ENCODE results near the gene ST8SIA6.
"Not testable (repeated sequence)": the region's sequence is repeated elsewhere in the genome, so short reads cannot be mapped to it uniquely, and the experiment has no call there.

Gene ST8SIA6, protein sequence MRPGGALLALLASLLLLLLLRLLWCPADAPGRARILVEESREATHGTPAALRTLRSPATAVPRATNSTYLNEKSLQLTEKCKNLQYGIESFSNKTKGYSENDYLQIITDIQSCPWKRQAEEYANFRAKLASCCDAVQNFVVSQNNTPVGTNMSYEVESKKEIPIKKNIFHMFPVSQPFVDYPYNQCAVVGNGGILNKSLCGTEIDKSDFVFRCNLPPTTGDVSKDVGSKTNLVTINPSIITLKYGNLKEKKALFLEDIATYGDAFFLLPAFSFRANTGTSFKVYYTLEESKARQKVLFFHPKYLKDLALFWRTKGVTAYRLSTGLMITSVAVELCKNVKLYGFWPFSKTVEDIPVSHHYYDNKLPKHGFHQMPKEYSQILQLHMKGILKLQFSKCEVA

DNA sequence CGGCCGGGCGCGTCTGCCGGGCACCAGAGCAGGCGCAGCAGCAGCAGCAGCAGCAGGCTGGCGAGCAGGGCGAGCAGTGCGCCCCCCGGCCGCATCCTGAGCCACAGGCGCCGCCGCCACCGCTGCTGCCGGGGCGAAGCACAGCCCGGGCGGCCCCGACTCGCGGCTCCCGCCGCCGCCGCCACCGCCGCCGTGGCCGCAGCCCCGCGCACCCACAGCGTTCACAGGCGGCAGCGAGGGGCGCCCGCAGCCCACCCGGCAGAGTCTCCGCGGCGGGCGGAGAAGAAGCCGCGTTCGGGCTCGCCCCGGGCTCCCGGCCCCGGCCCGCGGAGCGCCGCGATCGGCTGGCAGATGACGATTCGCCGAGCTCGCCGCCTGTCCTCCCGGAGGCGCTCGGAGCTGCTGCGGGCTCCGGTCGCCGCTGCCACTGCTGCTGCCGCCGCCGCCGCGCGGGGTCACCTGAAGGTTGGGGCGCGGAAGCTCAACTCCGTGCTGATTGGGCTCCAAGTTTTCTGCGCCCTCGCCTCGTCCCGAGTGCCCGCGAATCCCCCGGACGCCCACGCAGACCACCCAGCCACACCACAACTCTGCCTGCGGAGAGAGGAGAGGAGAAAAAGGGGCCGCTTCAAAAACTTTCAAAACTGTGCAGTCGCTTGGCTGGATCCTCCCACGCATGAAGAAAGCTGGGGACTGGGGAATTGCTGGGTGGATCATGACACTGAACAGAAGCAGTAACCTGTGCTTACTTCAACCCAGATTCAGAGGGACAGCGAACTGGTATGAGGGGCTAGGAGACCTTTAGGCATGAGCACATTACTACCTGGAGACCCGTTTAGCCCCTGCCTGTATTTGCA is at the start of gene ST8SIA6:
Gene ST8SIA6, minus strand, starts transcription at position 435 of the 854 bp plus-strand sequence. Its CDS starts 340 bp downstream, at position 95.
- no peak for FAIRE-seq

DNA sequence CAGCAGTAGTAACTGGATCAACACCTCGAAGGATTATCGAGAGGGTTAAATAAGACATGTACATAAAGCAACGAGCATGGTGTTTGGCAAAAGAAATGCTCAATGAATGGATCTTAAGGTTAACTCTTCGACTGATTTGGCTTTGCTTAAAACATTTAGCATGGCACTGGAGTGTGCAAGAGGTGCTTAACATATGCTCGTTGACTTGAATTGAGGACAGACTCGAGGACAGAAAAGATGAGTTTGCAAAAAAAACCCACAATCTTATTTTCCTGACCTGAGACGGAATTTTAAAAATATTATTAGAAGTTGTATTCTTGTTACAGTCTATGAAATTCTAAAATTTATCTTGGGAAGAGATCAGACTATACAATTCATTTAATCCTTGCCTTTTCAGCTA is 49.4 kb upstream of the ST8SIA6 start:
- no peak for FAIRE-seq

DNA sequence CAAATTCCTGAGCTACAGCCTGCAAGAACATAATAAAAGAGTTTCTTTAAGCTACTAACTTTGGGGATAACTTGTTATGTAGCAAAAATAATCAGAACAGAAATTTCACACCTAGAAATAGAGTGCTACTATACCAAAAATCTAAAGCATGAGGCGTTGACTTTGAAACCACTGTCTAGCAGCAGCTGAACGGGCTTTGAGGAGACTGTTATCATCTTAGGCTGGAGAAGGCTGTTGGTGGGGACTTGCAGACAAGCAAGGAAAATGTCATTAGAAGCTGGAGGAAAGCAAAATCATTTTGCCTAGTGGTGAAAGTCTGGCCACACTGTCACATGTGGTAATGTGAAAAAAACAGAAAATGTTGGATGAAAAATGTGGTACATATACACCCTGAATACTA is 48.4 kb upstream of the ST8SIA6 start:
- no peak for FAIRE-seq

DNA sequence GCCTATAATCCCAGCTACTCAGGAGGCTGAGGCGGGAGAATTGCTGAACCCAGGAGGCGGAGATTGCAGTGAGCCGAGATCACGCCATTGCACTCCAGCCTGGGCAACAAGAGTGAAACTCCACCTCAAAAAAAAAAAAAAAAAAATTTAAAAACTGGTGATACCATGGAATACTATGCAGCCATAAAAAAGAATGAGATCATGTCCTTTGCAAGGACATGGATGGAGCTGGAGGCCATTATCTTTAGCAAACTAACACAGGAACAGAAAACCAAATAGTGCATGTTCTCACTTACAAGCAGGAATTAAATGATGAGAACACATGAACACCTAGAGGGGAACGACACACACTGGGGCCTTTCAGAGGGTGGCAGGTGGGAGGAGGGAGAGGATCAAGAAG is 44.6 kb upstream of the ST8SIA6 start:
- not testable (repeated sequence) for FAIRE-seq

DNA sequence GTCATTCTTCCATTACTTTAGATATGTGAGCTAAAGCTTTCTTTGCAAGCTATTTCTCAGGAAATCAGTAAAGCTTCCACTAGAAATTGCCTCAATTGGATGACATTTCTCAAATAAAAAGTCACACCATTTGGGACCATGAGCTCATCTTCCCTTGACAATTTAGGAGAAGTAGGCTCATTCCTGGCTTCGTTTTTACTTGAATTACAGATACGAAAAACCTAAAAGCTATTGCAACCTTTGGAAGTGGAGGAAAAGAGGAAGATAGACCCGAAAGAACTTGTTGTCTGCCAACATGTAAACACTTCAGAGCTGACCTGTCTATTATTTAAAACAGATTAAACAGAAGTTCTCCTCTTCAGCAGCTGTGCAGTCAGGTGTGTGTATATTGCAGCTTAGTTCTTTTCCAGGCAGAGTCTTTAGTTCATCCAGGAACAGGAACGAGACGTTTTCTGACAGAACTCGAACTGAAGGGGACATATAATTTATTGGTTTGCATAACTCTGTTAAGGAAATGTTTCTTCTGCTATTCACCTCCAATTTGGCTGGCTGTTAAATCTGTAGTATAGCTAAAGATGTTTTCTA is 43.1 kb upstream of the ST8SIA6 start:
- no peak for FAIRE-seq

DNA sequence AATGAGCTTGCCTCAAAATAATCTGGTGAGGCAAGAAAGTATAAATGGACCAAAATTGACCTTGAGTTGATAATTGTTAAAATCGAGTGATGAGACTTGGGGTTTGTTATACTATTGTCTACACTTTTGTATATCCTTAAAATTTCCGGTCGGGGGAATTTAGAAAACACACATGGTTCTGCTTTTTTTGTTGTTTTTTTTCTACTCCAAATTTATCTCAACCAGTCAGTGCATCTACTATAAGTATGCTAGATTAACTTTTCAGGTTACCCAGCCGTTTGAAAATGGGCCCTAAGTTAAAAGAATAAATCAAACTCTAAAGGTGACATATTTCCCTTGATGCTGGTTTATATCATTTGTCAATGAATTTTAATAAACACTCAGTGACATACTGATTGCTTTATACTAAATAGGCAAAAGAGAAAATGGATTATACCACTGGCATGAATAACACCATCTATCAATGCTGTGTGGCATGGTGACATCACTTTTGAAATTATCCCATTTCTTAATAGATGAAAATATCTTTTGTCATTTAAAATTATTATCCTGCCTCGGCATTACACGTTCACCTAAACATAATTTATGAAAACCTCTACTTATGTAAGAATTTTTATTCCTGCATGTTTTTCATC is 40.3 kb upstream of the ST8SIA6 start:
- no peak for FAIRE-seq

DNA sequence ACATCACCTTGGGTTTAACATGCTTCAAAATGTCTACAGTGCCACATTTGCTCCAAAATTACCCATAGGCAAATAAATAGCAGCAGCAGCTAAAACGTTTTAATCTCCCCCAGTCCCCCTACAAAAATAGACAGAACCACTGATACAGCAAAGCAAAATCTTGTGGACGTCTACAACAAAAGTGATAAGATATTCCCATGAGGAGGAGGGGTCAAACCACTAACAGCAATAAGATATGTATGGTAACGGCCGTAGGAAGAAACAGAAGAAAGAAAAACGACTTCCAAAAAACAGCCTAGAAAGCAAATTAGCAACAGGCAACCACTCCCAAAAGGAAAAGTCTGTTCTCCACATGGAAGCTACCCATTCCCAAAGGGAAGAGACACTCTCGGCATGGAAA is 34.5 kb upstream of the ST8SIA6 start:
- no peak for FAIRE-seq

DNA sequence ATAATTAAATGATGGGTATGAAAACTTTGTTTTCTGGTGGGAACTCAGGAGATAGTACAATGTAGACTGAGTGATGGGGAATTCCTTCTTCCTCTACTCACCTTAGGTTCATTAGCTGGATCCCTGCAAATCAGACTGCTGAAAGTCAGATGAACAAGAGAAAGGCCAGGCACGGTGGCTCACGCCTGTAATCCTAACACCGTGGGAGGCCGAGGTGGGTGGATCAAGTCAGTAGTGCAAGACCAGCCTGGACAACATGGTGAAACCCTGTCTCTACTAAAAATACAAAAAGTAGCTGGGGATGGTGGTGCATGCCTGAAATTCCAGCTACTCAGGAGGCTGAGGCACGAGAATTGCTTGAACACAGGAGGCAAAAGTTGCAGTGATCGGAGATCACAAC is 28.7 kb upstream of the ST8SIA6 start:
- no peak for FAIRE-seq

DNA sequence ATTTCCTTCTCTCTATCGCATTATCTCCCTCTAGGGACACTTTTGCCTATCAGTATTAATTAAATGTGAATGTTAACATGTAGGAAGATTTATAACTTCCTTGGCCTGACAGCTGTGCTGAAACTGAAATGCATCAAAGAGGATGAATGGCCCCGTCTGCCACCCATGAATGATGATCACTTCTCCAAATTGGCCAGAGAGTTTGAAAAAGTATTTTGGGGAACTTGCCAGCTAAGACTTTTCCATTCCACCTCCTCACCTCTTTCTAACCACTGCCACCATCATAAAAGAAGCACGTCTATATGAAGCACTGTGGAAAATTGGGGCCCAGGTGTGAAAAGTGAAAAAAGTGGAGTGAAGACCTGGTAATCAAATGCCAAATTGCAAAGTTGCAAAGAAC is 25.4 kb upstream of the ST8SIA6 start:
- no peak for FAIRE-seq

DNA sequence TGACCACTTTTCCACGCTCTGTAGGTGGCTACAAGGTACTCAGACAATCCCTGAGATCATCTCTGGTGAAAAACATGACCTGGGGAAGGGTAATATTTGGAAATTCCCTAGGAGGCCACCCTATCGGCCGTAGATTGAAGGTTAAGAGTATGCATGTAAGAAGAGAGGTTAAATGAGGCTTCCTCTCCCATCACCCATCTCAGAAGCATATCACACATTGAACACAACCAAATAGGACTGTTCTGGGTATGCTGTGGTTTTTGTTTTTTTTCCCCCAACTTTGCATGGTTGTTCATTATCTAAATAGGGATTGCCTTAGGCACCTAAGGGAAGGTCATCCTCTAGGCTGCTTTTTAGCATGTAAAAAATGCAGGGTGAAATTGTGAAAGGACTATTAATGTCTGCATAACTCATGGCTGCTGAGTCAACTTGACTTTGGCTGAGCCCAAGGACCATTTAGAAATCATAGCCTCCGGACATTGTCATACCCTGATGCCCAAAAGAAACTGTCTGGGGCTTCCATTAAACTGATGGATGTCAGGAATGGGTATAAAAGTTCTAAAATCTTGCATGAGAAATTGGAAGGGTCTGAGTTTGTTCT is 24.7 kb upstream of the ST8SIA6 start:
- FAIRE-seq, result no peak

DNA sequence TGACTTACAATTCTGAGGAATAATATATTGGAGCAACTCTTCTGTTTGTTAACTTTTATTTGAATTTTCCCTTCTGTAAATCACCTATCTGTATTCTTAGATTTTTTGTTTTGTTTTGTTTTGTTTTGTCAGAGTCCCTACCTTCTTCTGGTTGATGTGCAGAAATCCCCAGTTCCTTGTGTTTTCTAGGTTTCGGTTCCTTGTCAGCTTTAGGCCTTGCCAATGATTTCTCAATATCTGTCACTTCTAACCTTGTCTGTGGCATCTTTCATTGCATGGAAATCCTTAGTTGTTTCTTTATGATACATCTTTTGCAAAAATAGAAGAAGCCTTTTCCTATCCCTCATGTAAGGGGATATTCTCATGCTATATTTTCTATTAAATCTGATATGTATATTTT is 21.7 kb upstream of the ST8SIA6 start:
- no peak for FAIRE-seq

DNA sequence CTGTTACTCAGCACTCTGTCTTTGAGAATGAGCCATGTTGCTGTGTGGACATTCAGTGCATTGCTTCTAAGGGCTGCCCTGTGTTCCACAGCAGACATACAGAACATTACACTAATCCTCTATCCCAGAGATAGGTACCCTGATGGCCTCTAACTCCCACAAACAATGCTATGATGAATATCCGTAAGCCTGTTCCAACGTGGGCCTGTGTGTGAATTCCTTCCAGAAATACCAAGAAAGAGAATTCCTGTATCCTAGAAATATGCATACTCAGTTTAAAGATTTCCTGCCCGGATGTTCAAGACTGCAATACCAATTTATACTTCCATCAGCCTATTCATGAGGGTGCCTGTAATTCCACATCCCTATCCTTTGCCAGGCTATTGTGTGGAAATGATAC is 21.3 kb upstream of the ST8SIA6 start:
- no peak for FAIRE-seq

DNA sequence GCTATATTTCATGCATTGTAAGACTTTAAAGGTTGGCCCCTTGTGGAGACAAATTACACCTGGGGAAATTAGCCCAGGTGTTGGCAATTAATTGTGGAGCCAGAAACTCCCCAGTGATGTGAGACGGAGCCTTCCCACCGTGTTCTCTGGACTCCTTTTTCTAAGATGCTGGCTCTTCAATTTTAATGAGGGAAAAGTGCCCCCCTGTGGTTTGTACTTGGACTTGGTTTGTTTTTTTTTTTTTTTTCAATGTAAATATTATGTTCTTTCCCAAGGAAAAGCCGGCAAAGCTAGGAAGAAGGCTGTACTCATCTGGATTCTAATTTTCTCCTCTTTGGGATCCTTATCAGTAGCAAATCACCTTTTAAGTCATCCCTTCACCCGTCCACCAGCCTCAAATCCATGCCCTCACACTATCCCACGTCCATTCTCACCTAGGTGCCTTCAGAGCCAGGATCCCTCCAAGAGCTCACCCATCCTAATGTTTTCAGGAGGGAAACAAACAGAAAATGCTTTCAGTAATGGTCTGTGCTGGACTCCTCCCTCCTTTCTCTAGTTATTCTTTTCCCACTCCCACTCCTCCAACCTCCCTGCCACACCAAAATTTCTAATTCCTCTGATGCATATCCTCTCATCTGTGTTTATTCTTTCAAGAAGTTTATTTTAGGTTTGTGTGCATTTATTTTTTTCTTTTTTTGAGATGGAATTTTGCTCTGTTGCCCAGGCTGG is 20.4 kb upstream of the ST8SIA6 start:
- FAIRE-seq, result no peak

DNA sequence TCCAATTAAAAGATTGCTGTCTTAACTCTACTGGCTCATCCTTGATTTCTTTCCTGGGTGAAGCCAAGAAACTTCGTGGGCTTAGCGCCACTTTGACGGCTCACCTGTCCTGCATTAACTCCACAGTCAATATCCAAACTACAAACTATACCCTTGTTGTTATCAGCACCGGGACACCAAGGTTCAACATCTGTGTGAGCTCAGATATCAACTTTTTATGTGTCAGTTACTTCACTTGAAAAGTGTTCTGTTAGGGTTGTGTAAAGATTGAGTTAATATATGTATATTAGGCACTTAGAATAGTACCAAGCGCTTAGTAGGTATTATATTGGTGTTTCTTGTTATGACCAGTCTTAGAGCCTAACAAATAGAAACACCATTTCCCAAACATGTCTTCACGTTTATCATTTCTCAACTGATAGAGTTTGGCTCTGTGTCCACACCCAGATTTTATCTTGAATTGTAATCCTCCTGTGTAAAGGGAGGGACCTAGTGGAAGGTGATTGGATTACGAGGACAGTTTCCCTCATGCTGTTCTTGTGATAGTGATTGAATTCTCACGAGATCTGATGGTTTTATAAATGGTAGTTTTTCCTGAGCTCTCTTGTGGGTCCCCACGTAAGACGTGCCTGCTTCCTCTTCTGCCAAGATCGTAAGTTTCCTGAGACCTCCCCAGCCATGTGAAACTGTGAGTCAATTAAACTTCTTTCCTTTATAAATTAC is 19.0 kb upstream of the ST8SIA6 start:
- no peak for FAIRE-seq

DNA sequence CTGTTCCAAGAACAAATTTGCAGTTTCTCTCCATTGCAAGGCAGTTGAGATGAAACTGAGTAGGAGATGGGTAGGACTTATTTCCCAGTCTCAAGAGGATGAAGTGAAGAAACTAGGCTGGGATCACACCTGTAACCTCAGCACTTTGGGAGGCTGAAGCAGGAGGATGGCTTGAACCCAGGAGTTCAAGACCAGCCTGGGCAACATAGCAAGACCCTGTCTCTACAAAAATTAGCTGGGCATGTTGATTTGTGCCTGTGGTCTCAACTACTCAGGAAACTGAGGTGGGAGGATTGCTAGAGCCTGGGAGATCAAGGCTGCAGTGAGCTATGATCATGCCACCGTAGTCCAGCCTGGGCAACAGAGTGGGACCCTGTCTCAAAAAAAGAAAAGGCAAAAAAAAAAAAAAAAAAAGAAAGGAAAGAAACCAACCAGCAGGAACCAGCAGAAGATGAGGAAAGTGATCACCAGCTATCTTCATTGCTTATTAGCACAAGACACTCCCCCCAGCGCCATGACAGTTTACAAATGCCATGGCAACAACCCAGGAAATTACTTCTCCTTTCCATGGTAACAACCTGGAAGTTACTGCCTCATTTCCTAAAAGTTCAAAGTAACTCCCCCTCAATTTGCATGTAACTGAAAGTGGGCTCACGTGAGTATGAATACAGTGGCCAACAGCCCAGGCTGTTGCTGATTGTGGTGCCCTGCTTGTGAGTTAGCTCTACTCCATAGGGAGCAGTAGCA is 18.3 kb upstream of the ST8SIA6 start:
- no peak for FAIRE-seq

DNA sequence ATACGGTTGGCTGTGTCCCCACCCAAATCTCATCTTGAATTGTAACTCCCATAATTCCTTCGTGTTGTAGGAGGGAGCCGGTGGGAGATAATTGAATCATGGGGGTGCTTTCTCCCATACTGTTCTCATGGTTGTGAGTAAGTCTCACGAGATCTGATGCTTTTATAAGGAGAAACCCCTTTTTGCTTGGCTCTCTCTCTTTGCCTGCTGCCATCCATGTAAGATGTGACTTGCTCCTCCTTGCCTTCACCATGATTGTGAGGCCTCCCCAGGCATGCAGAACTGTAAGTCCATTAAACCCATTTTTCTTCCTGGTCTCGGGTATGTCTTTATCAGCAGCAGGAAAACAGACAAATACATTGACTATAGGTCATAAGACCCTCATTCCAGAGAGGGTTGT is 15.9 kb upstream of the ST8SIA6 start:
- no peak for FAIRE-seq

DNA sequence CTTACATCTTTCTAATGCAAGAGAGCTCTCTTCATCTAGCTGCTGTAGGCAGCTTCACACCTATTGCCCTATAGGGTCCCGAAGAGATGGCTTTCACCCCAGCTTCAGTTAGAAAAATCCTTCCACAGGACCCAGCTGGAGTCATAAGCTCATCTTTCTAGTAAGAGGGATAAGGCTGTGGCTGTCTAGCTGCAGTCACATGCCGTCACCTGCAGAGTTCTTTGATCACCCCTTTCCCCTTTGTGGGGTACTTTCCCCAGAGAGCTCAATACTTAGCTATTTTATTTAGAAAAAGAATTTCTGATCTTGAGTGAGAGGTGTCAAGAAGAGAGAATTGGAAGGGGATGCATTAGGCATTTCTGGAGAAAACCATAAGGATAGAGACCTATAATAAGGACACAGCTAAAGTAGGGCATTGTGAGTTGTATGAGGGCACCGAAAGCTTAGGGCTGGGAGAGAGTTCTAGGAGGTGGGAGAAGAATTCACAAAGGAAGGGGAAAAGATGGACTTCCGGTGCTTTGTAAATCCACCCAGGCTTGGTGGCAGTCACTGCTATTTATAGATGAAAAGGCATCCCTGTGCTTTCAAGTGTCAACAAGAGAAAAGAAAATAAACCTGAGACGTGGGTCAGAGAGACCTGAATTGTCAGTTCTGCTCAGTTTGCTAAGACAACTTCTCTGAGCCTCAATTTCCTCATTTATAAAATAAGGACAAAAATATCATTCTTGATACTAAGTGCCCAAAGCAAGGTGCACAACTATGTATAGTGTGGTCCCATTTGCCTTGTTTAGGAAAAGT is 11.1 kb upstream of the ST8SIA6 start:
- no peak for FAIRE-seq

DNA sequence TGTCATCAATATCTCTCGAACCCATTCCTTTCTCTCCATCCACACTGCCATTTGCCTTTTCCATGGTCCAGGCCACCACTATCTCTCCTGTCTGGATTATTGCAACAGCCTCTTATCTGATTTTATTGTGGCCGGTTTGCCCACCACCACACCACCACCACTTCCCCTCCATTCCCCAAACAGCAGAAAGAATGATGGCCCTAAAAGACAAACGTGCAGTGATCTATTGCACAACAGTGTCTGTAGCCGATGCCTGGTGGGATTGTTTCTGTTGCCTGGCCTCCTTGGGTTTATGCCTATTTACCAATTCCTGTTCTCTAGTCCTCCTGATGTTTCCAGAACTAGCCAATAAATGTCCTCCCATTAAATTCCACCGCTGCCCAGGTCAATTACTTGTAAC is 10.2 kb upstream of the ST8SIA6 start:
- no peak for FAIRE-seq

DNA sequence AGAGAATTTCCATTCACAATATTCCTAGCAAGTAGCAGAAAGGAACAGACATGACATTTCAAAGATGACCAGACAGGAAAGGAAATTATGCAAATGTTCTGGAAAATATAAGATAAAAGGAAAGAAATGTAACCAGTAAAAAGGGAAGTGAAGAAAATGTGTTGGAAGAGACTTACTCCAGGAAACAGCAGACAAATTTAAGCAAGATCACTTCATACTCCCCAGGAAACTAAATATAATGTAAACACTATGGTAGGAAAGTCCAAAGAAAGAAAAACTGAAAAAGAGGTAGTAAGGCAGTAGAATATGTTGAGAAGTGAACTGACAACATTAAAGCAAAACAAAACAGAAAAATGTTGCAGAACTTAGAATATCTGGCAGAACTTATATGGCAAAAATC is 6.4 kb upstream of the ST8SIA6 start:
- FAIRE-seq, result no peak

DNA sequence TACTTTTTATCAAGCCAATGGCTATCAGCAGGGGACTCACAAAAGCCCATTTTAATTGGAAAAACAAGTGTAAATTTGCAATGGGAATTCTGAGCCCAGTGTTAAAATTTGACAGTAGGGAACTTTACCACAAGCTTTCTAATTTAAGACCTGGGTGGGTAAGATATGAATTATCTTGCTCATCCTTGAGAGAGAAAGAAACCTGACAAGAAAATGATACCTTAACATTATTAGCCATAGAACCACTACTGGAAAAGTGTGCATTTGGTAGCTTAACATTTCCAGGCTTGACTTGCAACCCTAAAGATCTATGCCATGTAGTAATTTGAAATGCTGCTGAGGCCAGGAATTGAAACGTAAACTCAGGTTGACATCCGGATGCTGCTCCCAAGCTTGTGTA is 2.7 kb upstream of the ST8SIA6 start:
- no peak for FAIRE-seq
